GM19467 (cell line): ENCODE results near the gene EPAS1.

Experiments
- ATAC-seq: cut with Tn5 transposase; IDR thresholded peaks from one replicate; pipeline ENCODE4 v1.9.1; 2021; ENCODE audit warnings: mild to moderate bottlenecking, moderate library complexity; ENCODE audit not compliant: unreplicated experiment

Gene EPAS1

GRCh38 chr2:46430413-46430812 is 133.2 kb downstream of the EPAS1 start:
- ATAC-seq, result no peak

- no peak for ATAC-seq
These were observed 133.8 kb downstream of the EPAS1 start for GRCh38 chr2:46430992-46431391.

GRCh38 chr2:46431481-46432235 is 134.5 kb downstream of the EPAS1 start:
- no peak for ATAC-seq

- ATAC-seq, result no peak
These were observed 137.7 kb downstream of the EPAS1 start for GRCh38 chr2:46434851-46435273.

GRCh38 chr2:46435353-46435752 is 138.1 kb downstream of the EPAS1 start:
- no peak for ATAC-seq

GRCh38 chr2:46435796-46436360 is 138.7 kb downstream of the EPAS1 start:
- ATAC-seq, result no peak
